GM04503 (cell line): Measurements from ENCODE around the gene TENM3.

Source experiments
- DNase-seq: peaks from one replicate; pipeline ENCODE4 v3.0.0-alpha.2; 2012; ENCODE audit warnings: low read depth

TENM3 gene

DNA sequence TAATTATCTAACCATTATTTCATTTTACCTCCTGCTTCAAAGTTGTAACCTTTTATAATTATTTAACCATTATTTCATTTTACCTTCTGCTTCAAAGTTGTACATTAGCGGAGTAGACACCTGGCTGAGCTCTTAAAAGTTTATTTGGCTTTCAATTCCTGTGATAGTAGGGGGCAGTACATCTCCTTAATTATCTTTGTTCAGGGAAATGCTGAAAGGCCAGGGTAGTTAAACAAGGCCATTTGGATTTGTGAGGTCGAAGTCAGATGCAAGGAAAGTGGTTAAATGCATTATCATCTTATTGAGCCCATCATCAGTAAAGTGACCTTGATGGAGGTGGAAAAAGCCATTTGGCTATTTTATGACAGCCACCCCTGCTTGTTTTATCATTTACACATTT is 210.6 kb downstream of the TENM3 start:
- DNase-seq: no peak

DNA sequence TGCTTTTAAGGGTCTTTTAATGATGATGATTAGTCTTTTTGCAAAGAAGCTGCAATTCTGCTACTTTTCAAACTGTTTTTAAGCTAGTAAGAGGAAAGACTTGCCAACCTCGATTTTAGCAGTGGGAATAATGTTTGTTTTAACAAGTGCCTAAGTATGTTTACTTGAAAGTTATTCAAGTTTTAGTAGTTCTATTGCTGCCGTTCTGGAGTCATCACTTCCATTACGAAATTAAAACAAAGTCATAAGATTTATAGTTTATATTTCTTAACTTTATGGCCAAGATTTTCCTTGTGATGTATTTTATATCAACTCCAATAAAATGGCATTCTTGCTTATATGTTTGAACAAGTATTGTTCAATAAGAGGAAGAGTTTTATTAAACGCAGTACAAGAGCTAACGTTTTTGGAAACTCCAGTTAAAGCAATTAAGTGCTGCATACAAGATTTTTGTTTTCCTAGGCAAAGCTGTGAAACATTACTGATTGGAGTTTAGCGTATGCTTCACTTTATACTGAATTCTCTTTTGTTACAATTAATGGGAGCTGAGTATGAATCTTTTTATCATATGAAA is 211.3 kb downstream of the TENM3 start:
- no peak for DNase-seq

DNA sequence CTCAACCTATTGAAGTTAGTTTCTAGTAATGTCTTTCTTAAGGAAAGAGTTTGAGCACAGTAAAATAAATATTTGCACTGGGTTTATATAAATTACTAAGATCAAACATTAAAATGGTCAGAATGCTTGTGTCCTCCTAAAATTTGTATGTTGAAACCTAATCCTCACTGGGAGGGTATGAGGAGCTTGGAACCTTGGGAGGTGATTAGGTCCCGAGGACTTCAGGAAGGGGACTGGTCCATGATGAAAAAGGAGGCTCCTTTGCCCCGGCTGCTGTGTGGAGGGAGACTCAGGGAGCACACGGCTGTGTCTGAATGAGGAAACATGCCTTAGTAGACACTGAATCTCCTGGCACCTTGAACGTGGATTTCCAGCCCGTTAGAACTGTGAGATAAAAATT is 221.9 kb downstream of the TENM3 start:
- DNase-seq: no peak

DNA sequence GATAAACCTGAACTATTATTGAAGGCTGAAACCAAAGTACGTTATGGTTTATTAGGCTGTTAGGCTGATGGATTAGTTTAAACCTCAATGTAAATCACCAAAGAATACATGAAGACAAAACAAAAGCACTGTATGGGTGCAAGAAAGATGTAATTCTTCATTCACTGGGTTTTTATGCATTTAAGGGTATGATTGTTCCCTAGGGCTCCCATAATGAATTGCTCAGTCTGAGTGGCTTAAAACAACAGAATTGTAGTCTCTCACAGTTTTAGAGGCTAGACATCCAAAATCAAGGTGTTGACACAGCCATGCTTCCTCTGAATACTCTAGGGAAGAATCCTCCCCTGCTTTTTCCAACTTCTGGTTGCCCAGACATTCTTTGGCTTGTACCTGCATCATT is 222.8 kb downstream of the TENM3 start:
- no peak for DNase-seq

DNA sequence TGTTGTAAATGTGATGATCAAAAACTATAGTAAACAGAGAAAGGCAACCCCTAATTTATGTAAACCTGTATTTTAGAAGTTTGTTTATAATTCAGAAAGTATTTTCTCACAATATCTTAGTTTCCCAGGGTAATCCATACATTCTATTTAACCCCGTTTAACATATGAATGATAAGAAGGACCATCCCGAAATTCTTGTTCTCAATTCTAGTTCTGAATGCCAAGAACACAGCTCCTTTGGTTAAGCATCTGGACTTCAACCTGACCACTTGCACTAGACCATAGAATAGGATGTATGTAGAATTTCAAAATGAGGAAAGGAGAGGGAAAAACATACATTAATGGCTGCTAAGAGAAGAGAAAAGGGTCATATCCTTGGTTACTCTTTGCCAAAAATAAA is 227.0 kb downstream of the TENM3 start:
- no peak for DNase-seq

DNA sequence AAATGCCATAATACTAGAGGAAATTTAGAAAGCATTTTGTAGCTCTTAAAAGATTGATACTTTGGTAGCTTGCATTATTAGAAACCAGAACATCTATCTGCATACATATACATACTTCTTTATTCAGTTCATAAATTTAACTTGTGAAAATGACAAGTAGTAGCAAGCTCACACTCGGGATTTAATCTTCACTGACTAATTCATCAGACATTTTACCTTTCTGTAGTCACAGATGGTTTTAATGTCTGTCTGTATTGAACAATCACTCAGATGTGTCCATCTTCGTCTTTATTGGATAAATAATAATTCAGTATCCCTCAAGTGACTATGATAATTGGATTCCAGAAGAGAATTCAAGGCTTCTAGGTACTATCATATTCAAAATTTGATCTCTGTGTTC is 232.3 kb downstream of the TENM3 start:
- DNase-seq: no peak

DNA sequence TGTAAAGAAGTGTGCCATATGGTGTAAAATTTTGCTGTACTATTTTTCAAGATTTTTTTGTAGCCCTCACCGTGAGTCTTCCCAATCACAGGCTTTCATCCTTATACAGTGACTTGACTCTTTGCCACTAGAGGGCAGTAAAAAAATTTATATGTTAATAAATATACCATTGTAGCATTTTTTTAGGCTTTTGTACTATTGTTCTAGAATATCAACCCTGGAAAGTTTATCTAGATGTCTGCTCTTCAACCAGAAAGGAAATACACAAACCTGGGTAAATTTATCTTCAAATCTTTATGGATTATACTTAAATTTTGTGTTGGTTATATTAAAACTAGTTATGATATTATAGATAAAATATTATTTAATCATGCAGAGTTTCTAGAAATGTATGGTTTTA is 235.3 kb downstream of the TENM3 start:
- DNase-seq: peak; percentile 5

DNA sequence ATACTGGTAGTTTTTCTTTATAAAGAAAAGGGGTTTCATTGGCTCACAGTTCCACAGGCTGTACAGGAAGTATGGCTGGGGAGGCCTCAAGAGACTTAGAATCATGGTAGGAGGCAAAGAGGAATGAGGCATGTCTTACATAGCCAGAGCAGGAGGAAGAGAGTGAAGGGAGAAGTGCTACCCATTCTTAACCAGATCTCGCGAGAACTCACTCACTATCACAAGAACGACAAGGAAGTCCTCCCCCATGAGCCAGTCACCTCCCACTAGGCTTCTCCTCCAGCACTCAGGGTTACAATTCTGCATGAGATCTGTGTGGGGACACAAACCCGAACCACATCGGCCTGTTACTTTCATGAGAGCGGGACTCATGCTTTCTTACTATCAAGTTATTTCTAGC is 240.5 kb downstream of the TENM3 start:
- no peak for DNase-seq

DNA sequence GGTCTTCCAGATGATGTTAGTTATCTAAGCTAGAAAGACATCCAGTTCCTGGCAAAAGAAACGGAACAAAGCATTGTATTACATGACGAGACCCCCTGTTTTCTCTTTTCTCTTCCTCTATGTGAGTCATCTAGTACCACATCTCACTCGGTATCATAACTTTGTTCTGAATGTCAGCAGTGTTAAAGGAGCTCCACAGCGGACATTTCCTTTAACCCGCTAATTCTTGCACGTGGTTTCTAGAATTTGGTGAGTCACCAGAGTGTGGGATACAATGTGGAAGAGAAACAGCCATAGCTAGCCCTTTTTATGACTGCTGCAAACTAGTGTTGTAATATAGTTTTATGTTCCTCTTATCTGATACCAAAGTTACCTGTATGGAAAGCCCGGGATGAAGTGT is 243.7 kb downstream of the TENM3 start:
- DNase-seq: no peak

DNA sequence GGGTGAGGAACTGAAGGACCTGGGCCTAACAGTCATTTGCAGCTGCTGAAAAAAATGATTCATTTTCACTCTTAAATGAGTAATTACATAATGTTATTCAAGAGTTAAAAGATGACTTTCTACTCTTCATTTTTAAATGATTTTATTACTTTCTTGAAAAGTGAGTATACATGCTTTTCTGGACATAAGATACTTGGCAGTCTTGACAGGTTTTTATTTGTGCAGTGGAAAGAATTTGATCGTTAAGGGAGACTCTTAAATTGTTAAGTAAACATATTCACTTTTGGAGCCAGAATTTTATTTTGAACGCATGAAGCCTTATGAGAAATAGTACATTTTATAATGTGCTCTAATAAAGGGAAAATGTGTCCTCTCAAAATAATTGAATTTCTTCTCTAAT is 245.7 kb downstream of the TENM3 start:
- no peak for DNase-seq

DNA sequence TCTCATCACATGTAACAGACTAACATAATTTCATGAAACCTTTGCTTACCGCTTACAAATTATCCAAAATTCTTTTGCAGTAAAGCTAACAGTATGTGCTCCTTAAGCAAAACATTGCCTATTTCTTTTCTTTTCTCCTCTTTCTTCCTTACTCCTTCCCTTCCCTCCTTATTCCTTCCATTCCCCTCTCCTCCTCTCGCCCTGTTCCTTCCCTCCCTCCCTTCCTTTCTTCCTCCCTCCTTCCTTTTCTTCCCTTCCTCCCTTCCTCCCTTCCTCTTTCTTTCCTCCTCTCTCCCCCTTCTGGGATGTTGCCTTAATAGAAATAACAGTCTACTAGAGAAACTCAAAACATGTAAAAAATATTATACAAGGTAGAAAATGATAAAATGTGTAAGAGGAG is 246.4 kb downstream of the TENM3 start:
- no peak for DNase-seq

DNA sequence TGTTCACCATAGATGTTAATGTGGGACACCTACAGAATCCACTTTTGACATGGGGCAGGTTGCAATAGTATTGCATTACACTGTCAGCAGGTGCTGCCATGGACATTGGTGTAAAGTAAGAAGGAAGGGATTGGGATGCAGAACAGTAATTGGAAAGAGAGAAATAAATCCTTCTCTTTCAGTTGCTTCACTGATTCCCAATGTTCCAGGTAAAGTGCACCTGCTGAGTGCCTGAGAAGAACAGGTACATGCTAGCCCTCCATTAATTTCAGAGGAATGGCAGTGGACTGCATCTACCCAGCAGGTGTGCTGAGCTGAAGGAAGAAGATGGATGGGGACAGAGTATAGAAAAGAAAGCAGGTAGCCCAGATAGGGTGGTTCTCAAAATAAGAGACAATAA is 248.5 kb downstream of the TENM3 start:
- DNase-seq: no peak

DNA sequence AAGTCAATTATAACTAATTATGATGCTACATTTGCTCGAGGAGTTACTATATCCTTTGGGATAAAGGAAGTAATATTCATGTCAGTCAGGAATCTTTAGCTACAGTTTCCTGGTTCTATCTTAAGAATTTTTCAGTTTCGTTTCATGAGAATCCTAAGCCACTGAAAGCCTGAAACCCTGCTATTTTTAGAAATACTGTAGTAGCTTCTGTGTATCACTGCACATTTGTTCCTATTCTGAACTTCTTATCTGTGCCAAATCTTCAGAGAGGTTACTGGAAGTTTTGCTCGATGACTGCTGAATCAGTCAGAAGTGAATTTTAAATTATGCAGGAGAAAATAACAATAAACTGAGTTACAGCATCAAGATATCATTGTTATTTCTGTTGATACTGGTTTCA is 249.2 kb downstream of the TENM3 start:
- peak; percentile 60 for DNase-seq

DNA sequence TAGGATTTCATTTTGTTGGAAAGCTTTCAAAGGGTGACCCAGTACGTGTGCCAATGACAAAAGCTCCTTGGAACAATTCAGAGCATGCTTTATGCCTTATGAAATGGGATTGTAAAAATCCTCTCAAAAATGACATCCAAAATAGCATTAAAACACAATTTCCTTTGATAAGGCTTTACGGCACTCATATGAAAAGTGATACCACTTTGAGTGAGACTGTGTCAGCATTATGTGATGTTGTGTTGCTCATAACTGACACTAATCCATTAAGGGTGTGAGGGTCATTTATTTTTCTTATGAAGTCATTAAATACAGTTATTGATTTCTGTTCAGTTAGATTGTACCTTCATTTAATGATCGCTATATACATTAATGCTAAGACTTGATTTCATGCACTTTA is 250.2 kb downstream of the TENM3 start:
- no peak for DNase-seq

DNA sequence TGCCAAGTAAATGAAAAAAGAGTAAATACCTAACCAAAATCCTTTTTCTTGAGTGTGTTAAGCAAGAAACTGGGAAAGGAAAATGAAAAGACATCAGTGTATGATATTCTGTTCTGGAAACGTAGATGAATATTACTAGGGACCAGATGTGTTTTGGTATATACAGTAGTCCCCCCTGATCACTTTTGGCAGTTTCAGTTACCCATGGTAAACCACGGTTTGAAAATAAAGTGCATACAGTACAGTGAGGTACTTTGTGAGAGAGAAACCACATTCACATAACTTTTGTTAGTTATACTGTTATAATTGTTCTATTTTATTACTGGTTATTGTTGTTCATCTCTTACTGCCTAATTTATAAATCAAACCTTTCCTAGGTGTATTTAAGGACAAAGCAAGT is 250.9 kb downstream of the TENM3 start:
- no peak for DNase-seq

DNA sequence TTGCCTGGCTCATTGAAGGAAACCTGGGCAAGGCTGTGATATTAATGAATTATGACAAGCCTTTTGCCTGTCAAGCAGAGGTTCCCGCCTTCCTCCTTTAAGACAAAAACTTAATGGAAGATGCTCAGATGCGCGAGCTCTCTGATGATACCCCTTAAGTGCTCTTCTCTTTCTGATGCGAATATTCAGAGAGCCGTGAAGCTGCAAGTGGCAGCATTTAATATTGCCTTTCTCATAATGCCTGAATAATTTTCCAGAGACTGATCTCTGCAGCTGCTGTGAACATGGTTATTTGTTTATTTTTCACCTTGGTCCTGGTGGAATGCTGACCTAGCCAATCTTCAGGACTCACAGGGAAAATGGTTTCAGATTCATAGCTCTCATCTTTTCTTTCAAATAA is 251.8 kb downstream of the TENM3 start:
- DNase-seq: no peak

DNA sequence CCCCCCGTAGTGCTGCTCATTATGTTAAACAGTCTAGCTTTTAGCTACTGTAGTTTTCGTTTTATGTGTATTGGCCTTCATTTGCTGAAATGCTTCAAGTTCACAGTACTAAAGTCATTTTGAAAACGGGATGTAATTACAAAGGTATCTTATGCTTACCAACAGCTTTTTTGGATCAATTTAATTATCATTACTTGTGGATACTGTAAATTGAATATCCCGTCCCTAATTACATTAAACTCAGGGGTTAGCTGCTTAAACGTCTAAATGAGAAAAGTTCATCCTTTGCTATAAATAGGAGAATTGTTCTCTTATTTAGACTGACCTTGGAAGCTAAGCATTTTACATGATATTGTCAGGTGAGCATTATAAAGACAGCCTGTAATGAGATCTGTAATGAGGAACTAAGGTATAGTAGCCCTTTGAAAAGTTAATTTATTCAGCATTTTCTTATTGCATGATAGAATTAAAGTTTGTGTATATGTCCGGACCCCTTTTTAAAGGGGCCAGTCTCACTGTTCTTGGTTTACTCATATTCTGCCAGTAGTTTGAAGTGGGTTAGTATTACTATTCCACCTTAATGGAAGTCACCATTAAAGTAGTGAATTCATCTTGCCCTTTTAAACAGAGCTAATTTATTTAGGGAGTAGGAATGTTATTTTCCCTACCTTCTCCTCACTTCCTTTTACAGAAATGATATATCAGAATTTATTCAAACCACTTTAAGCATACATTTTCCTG is 252.6 kb downstream of the TENM3 start:
- DNase-seq: no peak

DNA sequence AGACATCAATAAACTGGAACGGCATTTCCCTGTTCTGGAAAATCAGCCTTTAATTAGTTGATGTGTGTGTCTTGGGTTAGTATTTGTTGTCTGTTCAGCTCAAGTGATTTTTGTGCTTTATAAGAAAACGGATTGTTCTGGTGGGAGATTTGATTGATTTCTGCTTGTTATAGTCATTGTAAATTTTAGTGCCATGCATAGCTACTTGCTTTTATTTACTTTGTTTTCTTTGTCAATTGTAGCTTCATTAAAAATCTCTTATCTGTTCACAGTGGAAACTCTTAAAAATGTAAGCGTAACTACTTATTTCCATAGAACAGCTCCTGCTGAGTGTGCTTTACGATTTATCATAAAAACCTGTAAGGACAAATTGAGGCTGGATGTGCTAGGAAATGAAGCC is 253.2 kb downstream of the TENM3 start:
- DNase-seq: no peak

DNA sequence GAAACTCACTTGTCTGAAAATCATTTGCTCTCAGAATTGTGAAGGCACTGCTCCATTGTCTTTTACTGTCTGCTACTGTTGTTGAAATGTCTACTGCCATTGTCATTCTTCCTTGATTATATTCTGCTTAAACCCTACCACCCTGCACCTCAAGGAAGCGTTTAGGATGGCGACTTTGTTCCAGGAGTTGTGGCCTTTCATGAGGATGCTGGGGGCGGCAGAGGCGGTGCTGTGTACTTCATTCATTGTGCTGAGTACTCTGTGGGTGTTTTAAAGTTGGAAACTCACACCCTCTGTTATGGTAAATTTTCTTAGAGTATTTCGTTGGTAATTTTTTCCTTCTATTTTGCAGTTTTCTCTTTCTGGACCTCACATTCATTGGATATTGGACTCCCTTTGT is 258.9 kb downstream of the TENM3 start:
- no peak for DNase-seq

DNA sequence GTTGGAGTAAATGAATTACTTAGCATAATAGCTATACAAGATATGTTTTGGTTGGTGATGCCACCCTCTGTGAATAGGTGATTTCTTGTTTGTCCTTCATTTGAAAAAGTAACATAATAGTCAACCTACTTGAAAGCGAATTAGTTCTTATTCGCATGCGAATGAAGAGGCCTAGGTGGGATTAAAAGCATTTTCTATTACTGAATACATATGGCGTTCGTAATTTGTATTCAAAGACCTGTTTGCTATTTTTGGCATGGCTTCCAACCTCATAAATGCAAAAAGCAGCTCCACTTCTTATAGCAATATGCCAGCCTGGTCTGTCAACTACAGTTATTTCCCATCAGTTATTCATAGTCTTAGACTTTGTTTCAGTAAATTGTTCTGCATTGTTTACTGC is 261.3 kb downstream of the TENM3 start:
- no peak for DNase-seq

DNA sequence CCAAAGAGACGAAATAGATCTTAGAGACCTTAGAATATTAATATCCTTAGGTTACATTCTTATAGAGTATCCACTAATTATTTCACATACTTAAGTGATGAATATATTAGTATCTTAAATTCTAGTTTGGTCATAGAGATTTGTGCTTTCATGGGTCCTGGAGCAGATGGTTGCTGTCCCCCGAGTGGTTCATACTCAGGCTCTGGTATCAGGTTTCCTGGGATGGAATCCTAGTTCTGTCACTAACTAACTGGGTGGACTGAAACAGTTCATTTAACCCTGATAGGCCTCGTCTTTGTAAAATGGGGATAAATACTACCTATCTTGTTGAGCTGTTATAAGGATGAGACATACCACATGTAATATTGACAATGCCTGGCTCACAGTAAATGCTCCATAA is 264.6 kb downstream of the TENM3 start:
- no peak for DNase-seq

DNA sequence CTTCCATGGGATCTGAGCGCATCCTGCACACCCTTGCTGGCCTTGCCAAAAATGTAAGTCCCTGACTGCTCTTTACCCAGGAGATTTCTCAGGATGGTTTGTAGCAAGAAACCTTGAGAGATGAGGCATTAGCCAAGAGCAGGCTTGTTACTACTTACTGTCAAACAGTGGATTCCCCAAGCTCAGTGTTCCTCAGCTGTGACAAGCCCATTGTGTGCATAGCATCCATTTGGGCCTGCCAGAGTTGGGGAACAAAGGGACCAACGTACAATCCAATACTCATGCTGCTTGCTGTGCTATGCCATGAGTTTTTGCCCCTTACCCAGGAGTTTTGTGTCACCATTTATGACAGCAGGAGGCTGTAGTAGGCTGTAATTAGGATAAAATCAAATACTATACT is 267.6 kb downstream of the TENM3 start:
- no peak for DNase-seq

DNA sequence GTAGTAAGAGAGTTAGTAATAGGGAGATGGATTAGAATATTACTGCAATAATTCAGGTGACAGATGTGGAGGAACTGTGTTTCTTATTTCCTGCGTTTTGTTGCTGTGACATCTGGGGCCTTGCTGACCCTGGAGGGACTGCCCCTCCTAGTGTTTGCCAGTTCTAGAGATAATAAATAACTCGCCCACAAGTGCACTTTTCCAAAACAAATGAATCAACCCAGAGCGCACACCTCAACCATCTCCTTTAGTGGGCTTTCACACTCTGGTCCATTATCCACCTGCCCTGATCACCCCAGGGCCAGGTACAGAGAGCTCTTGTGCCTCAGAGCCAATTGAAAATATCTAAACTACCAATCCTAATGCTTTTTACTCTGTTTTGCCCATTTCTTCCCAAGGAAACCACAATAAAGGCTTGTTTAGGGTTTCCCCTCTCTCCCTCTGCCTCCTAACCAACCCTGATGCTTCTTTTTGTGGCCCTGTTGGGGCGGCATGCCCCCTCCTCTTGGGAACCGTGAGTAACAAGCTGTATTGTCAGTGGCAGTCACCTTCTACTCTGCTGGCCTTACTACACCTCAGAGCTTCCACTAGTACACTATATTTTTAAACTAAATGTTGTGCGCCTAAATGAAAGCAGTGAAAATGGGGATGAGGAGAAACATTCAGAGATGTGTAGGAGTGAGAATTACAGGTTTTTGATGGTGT is 270.5 kb downstream of the TENM3 start:
- DNase-seq: no peak

DNA sequence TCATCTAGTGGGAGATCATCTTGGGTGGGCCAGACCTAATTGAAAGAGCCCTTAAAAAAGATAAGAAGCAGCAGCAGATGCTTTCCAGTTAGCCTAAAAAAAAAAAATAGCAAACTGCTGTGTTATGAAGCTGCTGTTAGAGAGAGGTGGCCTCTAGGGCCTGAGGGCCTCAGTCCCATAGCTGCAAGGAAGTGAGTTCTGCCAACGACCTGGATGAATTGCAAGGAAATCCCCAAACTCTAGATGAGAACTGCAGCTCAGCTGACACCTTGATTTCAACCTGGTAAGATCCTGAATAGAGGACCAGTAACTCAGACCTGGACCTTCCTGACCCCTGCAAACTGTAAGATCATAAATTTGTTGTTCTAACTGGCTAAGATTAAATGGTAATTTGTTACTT is 275.2 kb downstream of the TENM3 start:
- DNase-seq: no peak
